ENCODE data around the gene NEK1.

DNA sequence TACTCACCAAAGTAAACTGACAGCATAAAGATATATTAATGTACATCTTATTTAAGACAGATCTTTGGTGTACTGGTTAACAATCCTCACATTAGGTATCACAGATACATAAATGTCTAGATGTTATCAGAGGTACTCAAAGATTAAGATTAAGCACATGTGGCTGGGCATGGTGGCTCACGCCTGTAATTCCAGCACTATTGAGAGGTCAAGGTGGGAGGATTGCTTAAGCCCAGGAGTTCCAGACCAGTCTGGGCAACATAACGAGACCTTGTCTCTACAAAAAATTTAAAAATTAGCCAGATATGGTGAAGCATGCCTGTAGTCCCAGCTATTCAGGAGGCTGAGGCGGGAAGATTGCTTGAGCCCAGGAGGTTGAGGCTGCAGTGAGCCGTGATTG is 195.9 kb downstream of the NEK1 start:
- TF ChIP-seq, protein P1, sequence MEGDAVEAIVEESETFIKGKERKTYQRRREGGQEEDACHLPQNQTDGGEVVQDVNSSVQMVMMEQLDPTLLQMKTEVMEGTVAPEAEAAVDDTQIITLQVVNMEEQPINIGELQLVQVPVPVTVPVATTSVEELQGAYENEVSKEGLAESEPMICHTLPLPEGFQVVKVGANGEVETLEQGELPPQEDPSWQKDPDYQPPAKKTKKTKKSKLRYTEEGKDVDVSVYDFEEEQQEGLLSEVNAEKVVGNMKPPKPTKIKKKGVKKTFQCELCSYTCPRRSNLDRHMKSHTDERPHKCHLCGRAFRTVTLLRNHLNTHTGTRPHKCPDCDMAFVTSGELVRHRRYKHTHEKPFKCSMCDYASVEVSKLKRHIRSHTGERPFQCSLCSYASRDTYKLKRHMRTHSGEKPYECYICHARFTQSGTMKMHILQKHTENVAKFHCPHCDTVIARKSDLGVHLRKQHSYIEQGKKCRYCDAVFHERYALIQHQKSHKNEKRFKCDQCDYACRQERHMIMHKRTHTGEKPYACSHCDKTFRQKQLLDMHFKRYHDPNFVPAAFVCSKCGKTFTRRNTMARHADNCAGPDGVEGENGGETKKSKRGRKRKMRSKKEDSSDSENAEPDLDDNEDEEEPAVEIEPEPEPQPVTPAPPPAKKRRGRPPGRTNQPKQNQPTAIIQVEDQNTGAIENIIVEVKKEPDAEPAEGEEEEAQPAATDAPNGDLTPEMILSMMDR (IDR thresholded peaks at IDR 0.05; ENCODE audit: low read length) = no peak
- TF ChIP-seq EZH2 (optimal IDR thresholded peaks at IDR 0.05; ENCODE audit: low read depth, low read length) = no peak

Data from MM.1S (cell line).